Measurements from ENCODE around the gene SPAG16.

The SPAG16 gene

DNA sequence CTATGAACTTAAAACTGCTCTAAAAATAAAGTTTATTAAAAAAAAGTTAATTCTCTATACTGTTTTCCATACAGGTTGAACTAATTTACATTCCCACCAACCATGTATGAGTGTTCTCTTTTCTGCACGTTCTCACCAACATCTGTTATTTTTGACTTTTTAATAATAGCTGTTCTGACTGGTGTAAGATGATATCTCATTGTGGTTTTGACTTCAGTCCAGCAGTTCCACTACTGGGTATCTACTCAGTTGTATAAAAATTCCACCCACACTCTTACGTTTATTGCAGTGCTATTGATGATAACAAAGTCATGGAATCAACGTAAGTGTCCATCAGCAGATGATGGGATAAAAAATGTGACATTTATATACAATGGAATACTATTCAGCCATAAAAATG lies 33.7 kb downstream of the SPAG16 start:
- no peaks in the 10 kb centered on the region for H3K9me3 ChIP-seq (ENCODE audit: control insufficient read depth, low read length)

DNA sequence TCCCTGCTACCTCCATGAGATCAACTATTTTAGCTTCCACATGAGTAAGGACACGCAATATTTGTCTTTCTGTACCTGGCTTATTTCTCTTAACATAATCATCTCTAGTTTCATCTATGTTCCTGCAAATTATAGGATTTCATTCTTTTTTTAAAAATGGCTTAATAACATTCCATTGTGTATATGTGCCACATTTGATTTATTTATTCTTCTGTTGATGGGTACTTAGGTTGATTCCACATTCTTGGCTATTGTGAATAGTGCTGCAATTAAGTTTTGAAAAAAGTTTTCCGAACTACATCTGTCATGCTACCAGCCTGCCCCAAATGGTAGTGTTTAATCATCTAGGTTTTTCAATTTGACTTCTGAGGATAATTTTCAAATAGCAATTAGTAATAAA lies 36.3 kb downstream of the SPAG16 start:
- Histone ChIP-seq H3K4me2 (ENCODE audit: low read length, poor library complexity, severe bottlenecking) (no peak overlapping the region), H3K14ac (ENCODE audit: low read length in 2 of 2) (no peak overlapping the region), H2AFZ (ENCODE audit: low read depth, low read length) (no peak overlapping the region), H2BK5ac (ENCODE audit: low read depth, low read length, poor library complexity, severe bottlenecking) (no peak overlapping the region), H2AK5ac (ENCODE audit: low read length, severe bottlenecking) (no peak overlapping the region), H2BK120ac (ENCODE audit: low read depth, low read length) (no peak overlapping the region), H3K4me3 (ENCODE audit: insufficient read depth in 1 of 2, low read depth in 1 of 2, low read length in 2 of 2) (no peak overlapping the region), H3K9me3 (ENCODE audit: control insufficient read depth, low read length) (no peaks in the 10 kb centered on the region), H3K27ac (ENCODE audit: low read length, poor library complexity, severe bottlenecking) (no peak overlapping the region), H3K23ac (ENCODE audit: low read length in 2 of 2) (no peak overlapping the region), H4K91ac (ENCODE audit: low read length) (no peak overlapping the region), H4K8ac (ENCODE audit: low read length) (no peak overlapping the region), H3K79me1 (replicated peaks; ENCODE audit: low read length, poor library complexity, severe bottlenecking) (no peaks in the 10 kb centered on the region), H2BK15ac (ENCODE audit: low read depth, poor library complexity, severe bottlenecking) (no peak overlapping the region), H3K9ac (ENCODE audit: low read length) (no peak overlapping the region), H3K4me1 (ENCODE audit: control insufficient read depth, insufficient read depth, low read depth, low read length) (no peaks in the 10 kb centered on the region), H3K18ac (ENCODE audit: low read depth in 1 of 2, low read length in 2 of 2) (no peak overlapping the region), H2BK12ac (ENCODE audit: low read length in 2 of 2) (no peak overlapping the region), H3K27me3 (ENCODE audit: control insufficient read depth in 1 of 2, insufficient read depth in 1 of 2, low read length in 2 of 2) (no peaks in the 10 kb centered on the region), H3K36me3 (ENCODE audit: control insufficient read depth in 1 of 2, insufficient read depth in 2 of 2, low read depth in 1 of 2, low read length in 2 of 2) (peaks cover 0 to 59% of the 10 kb centered on the region in 2 experiments), H3K4ac (ENCODE audit: low read depth in 1 of 2, low read length in 2 of 2) (no peak overlapping the region)
- 100% methylated on average over 2 of the region's 2 CpGs for WGBS
- no peak for DNase-seq

More for the DNA sequence above, 33.7 kb downstream of the SPAG16 start:
- H3K4ac ChIP-seq (ENCODE audit: low read depth in 1 of 2, low read length in 2 of 2), result no peak overlapping the region
- H4K91ac ChIP-seq (ENCODE audit: low read length), result no peak overlapping the region
- H3K23ac ChIP-seq (ENCODE audit: low read length in 2 of 2), result no peak overlapping the region
- H3K36me3 ChIP-seq (ENCODE audit: control insufficient read depth in 1 of 2, insufficient read depth in 2 of 2, low read depth in 1 of 2, low read length in 2 of 2), result peaks cover 0 to 55% of the 10 kb centered on the region in 2 experiments
- H3K79me1 ChIP-seq (replicated peaks; ENCODE audit: low read length, poor library complexity, severe bottlenecking), result no peaks in the 10 kb centered on the region
- H2AK5ac ChIP-seq (ENCODE audit: low read length, severe bottlenecking), result no peak overlapping the region
- no peak overlapping the region for H2AFZ ChIP-seq (ENCODE audit: low read depth, low read length)
- H3K4me1 ChIP-seq (ENCODE audit: control insufficient read depth, insufficient read depth, low read depth, low read length), result no peaks in the 10 kb centered on the region
- no peaks in the 10 kb centered on the region for H3K27me3 ChIP-seq (ENCODE audit: control insufficient read depth in 1 of 2, insufficient read depth in 1 of 2, low read length in 2 of 2)
- no peak overlapping the region for H3K4me3 ChIP-seq (ENCODE audit: insufficient read depth in 1 of 2, low read depth in 1 of 2, low read length in 2 of 2)
- H2BK5ac ChIP-seq (ENCODE audit: low read depth, low read length, poor library complexity, severe bottlenecking), result no peak overlapping the region
- no peak overlapping the region for H2BK12ac ChIP-seq (ENCODE audit: low read length in 2 of 2)
- H2BK120ac ChIP-seq (ENCODE audit: low read depth, low read length), result no peak overlapping the region
- H3K14ac ChIP-seq (ENCODE audit: low read length in 2 of 2), result no peak overlapping the region
- H4K8ac ChIP-seq (ENCODE audit: low read length), result no peak overlapping the region
- no peak overlapping the region for H3K27ac ChIP-seq (ENCODE audit: low read length, poor library complexity, severe bottlenecking)
- DNase-seq, result no peak
- H3K4me2 ChIP-seq (ENCODE audit: low read length, poor library complexity, severe bottlenecking), result no peak overlapping the region
- H3K9ac ChIP-seq (ENCODE audit: low read length), result no peak overlapping the region
- H3K18ac ChIP-seq (ENCODE audit: low read depth in 1 of 2, low read length in 2 of 2), result no peak overlapping the region
- WGBS, result no CpG with 5 or more reads among the region's 3 CpGs
- no peak overlapping the region for H2BK15ac ChIP-seq (ENCODE audit: low read depth, poor library complexity, severe bottlenecking)

DNA sequence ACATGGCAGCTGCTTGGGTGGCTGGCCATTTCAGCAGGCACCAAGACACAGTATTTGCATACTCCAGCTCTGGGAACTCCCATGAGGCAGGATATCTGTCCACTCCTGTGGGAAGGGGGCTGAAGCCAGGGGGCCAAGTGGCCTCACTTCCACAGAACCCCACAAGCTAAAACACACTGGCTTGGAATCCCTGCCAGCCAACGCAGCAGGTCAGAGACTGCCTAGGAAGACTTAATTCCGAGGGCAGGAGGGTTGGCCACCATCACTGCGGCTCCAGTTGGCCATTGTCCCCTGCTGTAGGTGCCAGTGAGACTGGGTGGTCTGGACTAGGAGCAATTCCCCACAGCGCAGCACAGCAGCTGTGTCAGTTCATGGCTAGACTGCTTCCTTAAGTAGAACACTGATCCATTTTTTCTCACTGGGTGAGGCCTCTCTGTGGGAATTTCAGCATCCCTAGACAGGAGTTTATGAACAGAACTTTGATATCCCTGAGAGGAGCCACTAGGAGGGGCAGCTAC lies 52.0 kb downstream of the SPAG16 start:
- Histone ChIP-seq H4K8ac (ENCODE audit: low read length) (no peak overlapping the region), H2AFZ (ENCODE audit: low read depth, low read length) (no peak overlapping the region), H2BK15ac (ENCODE audit: low read depth, poor library complexity, severe bottlenecking) (no peak overlapping the region), H2BK120ac (ENCODE audit: low read depth, low read length) (no peak overlapping the region), H2BK12ac (ENCODE audit: low read length in 2 of 2) (no peak overlapping the region), H3K4ac (ENCODE audit: low read depth in 1 of 2, low read length in 2 of 2) (no peak overlapping the region), H3K4me1 (ENCODE audit: control insufficient read depth, insufficient read depth, low read depth, low read length) (no peaks in the 10 kb centered on the region), H3K4me3 (ENCODE audit: insufficient read depth in 1 of 2, low read depth in 1 of 2, low read length in 2 of 2) (no peak overlapping the region), H4K91ac (ENCODE audit: low read length) (no peak overlapping the region), H3K27me3 (ENCODE audit: control insufficient read depth in 1 of 2, insufficient read depth in 1 of 2, low read length in 2 of 2) (no peaks in the 10 kb centered on the region), H3K9me3 (ENCODE audit: control insufficient read depth, low read length) (peaks cover 40% of the 10 kb centered on the region), H2BK5ac (ENCODE audit: low read depth, low read length, poor library complexity, severe bottlenecking) (no peak overlapping the region), H3K36me3 (ENCODE audit: control insufficient read depth in 1 of 2, insufficient read depth in 2 of 2, low read depth in 1 of 2, low read length in 2 of 2) (no peaks in the 10 kb centered on the region), H3K14ac (ENCODE audit: low read length in 2 of 2) (no peak overlapping the region), H3K27ac (ENCODE audit: low read length, poor library complexity, severe bottlenecking) (no peak overlapping the region), H3K23ac (ENCODE audit: low read length in 2 of 2) (no peak overlapping the region), H3K4me2 (ENCODE audit: low read length, poor library complexity, severe bottlenecking) (no peak overlapping the region), H3K79me1 (replicated peaks; ENCODE audit: low read length, poor library complexity, severe bottlenecking) (no peaks in the 10 kb centered on the region), H2AK5ac (ENCODE audit: low read length, severe bottlenecking) (no peak overlapping the region), H3K18ac (ENCODE audit: low read depth in 1 of 2, low read length in 2 of 2) (no peak overlapping the region), H3K9ac (ENCODE audit: low read length) (no peak overlapping the region)
- DNase-seq, result no peak
- 96% methylated on average over 4 of the region's 4 CpGs for WGBS

DNA sequence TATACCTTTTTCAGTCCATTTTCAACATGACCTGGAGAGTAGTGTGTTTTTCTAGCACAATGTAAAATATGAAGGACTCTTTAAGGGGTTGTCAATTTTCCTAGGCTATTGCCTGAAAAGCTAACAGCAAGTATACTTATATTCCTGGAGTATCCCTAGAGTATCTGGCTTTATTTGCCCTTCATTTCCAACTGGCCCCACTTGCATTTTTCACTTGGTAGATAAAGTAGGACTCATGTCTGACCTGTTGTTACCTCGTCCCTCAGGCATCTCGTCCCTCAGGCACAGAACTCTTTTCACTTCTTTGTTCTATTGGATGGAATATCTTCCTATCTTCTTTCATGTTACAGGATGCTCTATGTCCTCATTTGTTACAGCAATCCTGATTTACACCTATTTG lies 69.2 kb downstream of the SPAG16 start:
- Histone ChIP-seq H3K9ac (ENCODE audit: low read length) (no peak overlapping the region), H3K27me3 (ENCODE audit: control insufficient read depth in 1 of 2, insufficient read depth in 1 of 2, low read length in 2 of 2) (no peaks in the 10 kb centered on the region), H2BK120ac (ENCODE audit: low read depth, low read length) (no peak overlapping the region), H3K36me3 (ENCODE audit: control insufficient read depth in 1 of 2, insufficient read depth in 2 of 2, low read depth in 1 of 2, low read length in 2 of 2) (no peaks in the 10 kb centered on the region), H2BK12ac (ENCODE audit: low read length in 2 of 2) (no peak overlapping the region), H3K9me3 (ENCODE audit: control insufficient read depth, low read length) (peaks cover 4% of the 10 kb centered on the region), H3K18ac (ENCODE audit: low read depth in 1 of 2, low read length in 2 of 2) (no peak overlapping the region), H3K79me1 (replicated peaks; ENCODE audit: low read length, poor library complexity, severe bottlenecking) (no peaks in the 10 kb centered on the region), H3K23ac (ENCODE audit: low read length in 2 of 2) (no peak overlapping the region), H2BK5ac (ENCODE audit: low read depth, low read length, poor library complexity, severe bottlenecking) (no peak overlapping the region), H4K91ac (ENCODE audit: low read length) (no peak overlapping the region), H3K4ac (ENCODE audit: low read depth in 1 of 2, low read length in 2 of 2) (no peak overlapping the region), H3K14ac (ENCODE audit: low read length in 2 of 2) (no peak overlapping the region), H3K4me2 (ENCODE audit: low read length, poor library complexity, severe bottlenecking) (no peak overlapping the region), H4K8ac (ENCODE audit: low read length) (no peak overlapping the region), H2AK5ac (ENCODE audit: low read length, severe bottlenecking) (no peak overlapping the region), H3K4me1 (ENCODE audit: control insufficient read depth, insufficient read depth, low read depth, low read length) (no peaks in the 10 kb centered on the region), H2BK15ac (ENCODE audit: low read depth, poor library complexity, severe bottlenecking) (no peak overlapping the region), H2AFZ (ENCODE audit: low read depth, low read length) (no peak overlapping the region), H3K4me3 (ENCODE audit: insufficient read depth in 1 of 2, low read depth in 1 of 2, low read length in 2 of 2) (no peak overlapping the region), H3K27ac (ENCODE audit: low read length, poor library complexity, severe bottlenecking) (no peak overlapping the region)
- 75% methylated on average over 2 of the region's 2 CpGs for WGBS
- no peak for DNase-seq

Measured in mesenchymal stem cell (in vitro differentiated cells and primary cell).